ENCODE data around the gene TNIK.
"Not testable (repeated sequence)": the region's sequence is repeated elsewhere in the genome, so short reads cannot be mapped to it uniquely, and the experiment has no call there.

TNIK gene

GRCh38 chr3:171380711-171381425 is 79.3 kb downstream of the TNIK start:
- DNase-seq, result no peak

- no peak for DNase-seq
Measured at GRCh38 chr3:171379961-171380483, 80.2 kb downstream of the TNIK start.

GRCh38 chr3:171379281-171379680 is 80.9 kb downstream of the TNIK start:
- DNase-seq, result no peak

GRCh38 chr3:171378586-171378985 is 81.6 kb downstream of the TNIK start:
- no peak for DNase-seq

GRCh38 chr3:171377859-171378258 is 82.3 kb downstream of the TNIK start:
- DNase-seq, result no peak

GRCh38 chr3:171376596-171376947 is 83.6 kb downstream of the TNIK start:
- no peak for DNase-seq

- no peak for DNase-seq
Measured at GRCh38 chr3:171375666-171376595, 84.3 kb downstream of the TNIK start.

- no peak for DNase-seq
Measured at GRCh38 chr3:171374661-171375285, 85.4 kb downstream of the TNIK start.

GRCh38 chr3:171374260-171374659 is 85.9 kb downstream of the TNIK start:
- DNase-seq, result no peak

GRCh38 chr3:171373711-171374110 is 86.5 kb downstream of the TNIK start:
- no peak for DNase-seq

- DNase-seq, result no peak
Measured at GRCh38 chr3:171372694-171373093, 87.5 kb downstream of the TNIK start.

- no peak for DNase-seq
Measured at GRCh38 chr3:171371354-171371753, 88.9 kb downstream of the TNIK start.

GRCh38 chr3:171369156-171369555 is 91.0 kb downstream of the TNIK start:
- no peak for DNase-seq

GRCh38 chr3:171366738-171367137 is 93.5 kb downstream of the TNIK start:
- not testable (repeated sequence) for DNase-seq

- DNase-seq, result no peak
Measured at GRCh38 chr3:171366043-171366442, 94.2 kb downstream of the TNIK start.

- DNase-seq, result no peak
Measured at GRCh38 chr3:171365489-171365888, 94.7 kb downstream of the TNIK start.

- no peak for DNase-seq
Measured at GRCh38 chr3:171364500-171364899, 95.7 kb downstream of the TNIK start.

- no peak for DNase-seq
Measured at GRCh38 chr3:171363202-171363601, 97.0 kb downstream of the TNIK start.

- DNase-seq, result no peak
Measured at GRCh38 chr3:171362575-171362974, 97.6 kb downstream of the TNIK start.

- no peak for DNase-seq
Measured at GRCh38 chr3:171358881-171359198, 101.4 kb downstream of the TNIK start.

- DNase-seq, result no peak
Measured at GRCh38 chr3:171358181-171358880, 101.9 kb downstream of the TNIK start.

- no peak for DNase-seq
Measured at GRCh38 chr3:171357721-171358120, 102.5 kb downstream of the TNIK start.

GRCh38 chr3:171356251-171356650 is 104.0 kb downstream of the TNIK start:
- DNase-seq, result no peak

Measured in NCI-H510A treated with DMSO at 0.1 percent for 48 hours (cell line).